ENCODE measurements around the gene IL7R. TPM values are rescaled to one million over a fixed set of nuclear protein-coding genes. Genes with fewer than 3 reads are reported as not detected.

Gene IL7R
- total and polyA plus RNA-seq, 10 of the 15 experiments (the other 5 are each of a cell fraction or from before 2014, with no cell fraction given) = 0.40 to 21.1 (median 0.85) TPM

GRCh38 chr5:35820735-35821134, 36.0 kb upstream of the IL7R start:
- Histone ChIP-seq H3K27ac (ENCODE audit: control insufficient read depth, insufficient read depth) (no peak overlapping the region), H3K27me3 (replicated peaks in 1 of 2; ENCODE audit: control insufficient read depth in 2 of 2, insufficient read depth in 2 of 2, low read length in 1 of 2) (no peaks in the 10 kb centered on the region), H3K36me3 (ENCODE audit: control insufficient read depth in 2 of 2, insufficient read depth in 2 of 2, low read length in 1 of 2) (no peaks in the 10 kb centered on the region), H3K9ac (ENCODE audit: control insufficient read depth, insufficient read depth, low read length) (no peak overlapping the region), H3K79me2 (ENCODE audit: control insufficient read depth, insufficient read depth, low read length) (no peaks in the 10 kb centered on the region), H3K9me3 (replicated peaks; ENCODE audit: control insufficient read depth, insufficient read depth, low read length) (no peaks in the 10 kb centered on the region), H3K4me3 (no peak overlapping the region), H3K4me2 (ENCODE audit: control insufficient read depth, insufficient read depth) (no peak overlapping the region), H2AFZ (ENCODE audit: control insufficient read depth, low read depth, low read length) (no peak overlapping the region), H4K20me1 (ENCODE audit: control insufficient read depth, insufficient read depth) (no peaks in the 10 kb centered on the region), H3K4me1 (ENCODE audit: control insufficient read depth, insufficient read depth, low read length) (no peaks in the 10 kb centered on the region)
- SMC1A ChIA-PET (ENCODE audit: uncharacterized antibody, unreplicated experiment) = interaction anchor here (1.0 to 5.9 kb wide), 5 partner anchors 10 to 64 kb away, joined by 3 to 29 read pairs (median 5); no protein-coding TSS in a partner anchor
- TF ChIP-seq DPF2 (IDR thresholded peaks at IDR 0.05) (no peak), JUNB (IDR thresholded peaks at IDR 0.05) (no peak), NBN (IDR thresholded peaks at IDR 0.05) (no peak), ZBTB40 (IDR thresholded peaks at IDR 0.05; ENCODE audit: borderline replicate concordance) (no peak), RBBP5 (conservative IDR thresholded peaks at IDR 0.05) (no peak), RAD21 (IDR thresholded peaks at IDR 0.05; ENCODE audit: insufficient read depth, low read depth, low read length) (no peak), SMAD5 (IDR thresholded peaks at IDR 0.05; ENCODE audit: low read depth) (no peak), USF1 (IDR thresholded peaks at IDR 0.05; ENCODE audit: borderline replicate concordance, extremely low read length, insufficient read depth, low read depth, low read length) (no peak), STAT1 (conservative IDR thresholded peaks at IDR 0.05) (no peak), NR2C1 (IDR thresholded peaks at IDR 0.05) (no peak), RFX5 (IDR thresholded peaks at IDR 0.05; ENCODE audit: low read depth, low read length) (no peak), IKZF1 (conservative IDR thresholded peaks at IDR 0.05) (no peak), TARDBP (IDR thresholded peaks at IDR 0.05; ENCODE audit: borderline replicate concordance) (no peak), BCLAF1 (IDR thresholded peaks at IDR 0.05) (no peak), SUPT20H (IDR thresholded peaks at IDR 0.05; ENCODE audit: borderline replicate concordance, control insufficient read depth, low read depth, low read length) (no peak), ZNF207 (IDR thresholded peaks at IDR 0.05; ENCODE audit: borderline replicate concordance) (no peak), JUND (IDR thresholded peaks at IDR 0.05; ENCODE audit: low read depth, low read length) (no peak), NRF1 (conservative IDR thresholded peaks at IDR 0.05; ENCODE audit: low read depth, low read length) (no peak)
- RAD21 ChIA-PET (ENCODE audit: unreplicated experiment) = interaction anchor here (1.2 kb wide), 1 partner anchor 44 kb away, joined by 3 read pairs; no protein-coding TSS in a partner anchor
- DNase-seq (ENCODE audit: low read depth, low spot score) (no peak), ATAC-seq (no peak), FAIRE-seq (no peak)
- BruUV-seq (replicated peaks) = no TSS peak
- WGBS (ENCODE audit: insufficient coverage, insufficient replicate concordance, low lambda C conversion rate, missing lambda C conversion rate) = 2% methylated on average over 4 of the region's 4 CpGs
- intact Hi-C loops (cut with micrococcal nuclease; ENCODE audit: unreplicated experiment) = no loop called here
- POLR2A ChIA-PET = no interaction called here
- CTCF ChIA-PET = interaction anchor here (1.5 to 5.0 kb wide), 6 partner anchors 8 to 106 kb away, joined by 3 to 21 read pairs (median 9); no protein-coding TSS in a partner anchor
- in situ Hi-C loops (cut with MboI) = no loop called here

Data from GM12878 (cell line).